OCI-LY7 (cell line): ENCODE measurements around the gene AMZ2. TPM values are rescaled to one million over a fixed set of nuclear protein-coding genes. Genes with fewer than 3 reads are reported as not detected.

ENCODE experiments used
- BruUV-seq: library from RNA; stranded (reverse); fragments of 400-500 nt; replicated peaks from 2 replicates; lab custom pipeline; 2021; lab: Mats Ljungman, UMichigan
- CTCF ChIA-PET: fragments of 300-600 bp; sonication (Branson Sonifier 250); formaldehyde crosslinking; loops from one replicate; lab custom pipeline; 2022; ENCODE audit warnings: antibody characterized with exemption; ENCODE audit not compliant: unreplicated experiment; lab: Charles Lee
- POLR2A ChIA-PET: fragments of 300-600 bp; sonication (Branson Sonifier 250); formaldehyde crosslinking; loops from one replicate; lab custom pipeline; 2022; ENCODE audit warnings: antibody characterized with exemption; lab: Charles Lee
- DNase-seq: peaks from one replicate; pipeline ENCODE4 v3.0.0-alpha.2; 2015; ENCODE audit warnings: low spot score
- H2AFZ ChIP-seq: fragments of 200-600 bp; sonication (generic), shearing (Covaris generic); 2 replicates; pipeline ENCODE4 v1.6.1; 2014; ENCODE audit warnings: mild to moderate bottlenecking, antibody characterized with exemption, low read length, moderate library complexity
- H3K27ac ChIP-seq: fragments of 200-600 bp; sonication (generic); 2 replicates; pipeline ENCODE4 v1.5.1; 2014; ENCODE audit warnings: mixed run types, low read depth, mild to moderate bottlenecking, moderate library complexity, low read length, inconsistent platforms; ENCODE audit not compliant: poor library complexity, severe bottlenecking
- H3K36me3 ChIP-seq: fragments of 200-600 bp; sonication (generic); 2 replicates; pipeline ENCODE4 v1.6.1; 2014; ENCODE audit warnings: mild to moderate bottlenecking, antibody characterized with exemption, low read length, moderate library complexity, mixed read lengths; ENCODE audit not compliant: insufficient read depth
- H3K4me1 ChIP-seq: fragments of 200-600 bp; sonication (generic); 2 replicates; pipeline ENCODE4 v1.5.1; 2014; ENCODE audit warnings: mild to moderate bottlenecking, low read length; ENCODE audit not compliant: insufficient read depth, poor library complexity, severe bottlenecking
- H3K4me2 ChIP-seq: fragments of 200-600 bp; sonication (generic); 2 replicates; pipeline ENCODE4 v1.6.1; 2014; ENCODE audit warnings: mild to moderate bottlenecking, low read length
- H3K4me3 ChIP-seq: fragments of 200-600 bp; sonication (generic); 2 replicates; pipeline ENCODE4 v1.5.1; 2014; ENCODE audit warnings: mild to moderate bottlenecking, low read depth, low read length; ENCODE audit not compliant: poor library complexity, severe bottlenecking
- H3K79me2 ChIP-seq: fragments of 200-600 bp; sonication (generic); 2 replicates; pipeline ENCODE4 v1.6.1; 2016; ENCODE audit warnings: low read depth, mild to moderate bottlenecking, low read length, moderate library complexity, mixed read lengths; ENCODE audit not compliant: insufficient read depth
- H3K9me2 ChIP-seq: fragments of 200-600 bp; sonication (generic); 2 replicates; pipeline ENCODE4 v1.6.1; 2016; ENCODE audit warnings: mild to moderate bottlenecking, low read length, mixed read lengths; ENCODE audit not compliant: insufficient read depth
- H3K9me3 ChIP-seq: fragments of 200-600 bp; sonication (generic); 2 replicates; pipeline ENCODE4 v1.6.1; 2014; ENCODE audit warnings: mild to moderate bottlenecking, mixed run types, low read length, mixed read lengths
- H4K20me1 ChIP-seq: fragments of 200-600 bp; sonication (generic); 2 replicates; pipeline ENCODE4 v1.6.1; 2014; ENCODE audit warnings: mild to moderate bottlenecking, antibody characterized with exemption, low read length, moderate library complexity, mixed read lengths; ENCODE audit not compliant: insufficient read depth
- CTCF ChIP-seq: fragments of 200-600 bp; sonication (generic); conservative IDR thresholded peaks from 2 replicates; pipeline ENCODE4 v1.5.1; 2014; ENCODE audit warnings: mild to moderate bottlenecking, antibody characterized with exemption, low read length, moderate library complexity, mixed read lengths
- EZH2phosphoT487 ChIP-seq: fragments of 200-600 bp; sonication (generic); IDR thresholded peaks from 2 replicates; pipeline ENCODE4 v1.6.1; 2018; ENCODE audit warnings: low read depth, borderline replicate concordance, mild to moderate bottlenecking, mixed run types, antibody characterized with exemption, low read length, moderate library complexity, mixed read lengths
- intact Hi-C: fragments of 100-400 bp; cut with micrococcal nuclease; formaldehyde crosslinking; loops from one replicate; pipeline ENCODE4 v1.10.0; 2022; ENCODE audit not compliant: unreplicated experiment
- total RNA-seq, 2 experiments: library from RNA; depleted of rRNA in 1 of 2; stranded (reverse); fragments of >200 nt in 1 of 2; shearing (Covaris generic) in 1 of 2; gene quantifications; 2 replicates each; pipeline ENCODE4 v1.2.3, GENCODE V29; 2014 to 2022

The AMZ2 gene
- total RNA-seq, 2 experiments from 2014 or later, result 117 to 248 TPM

GRCh38 chr17:68288375-68288774, 40.5 kb downstream of the AMZ2 start:
- no peaks in the 10 kb centered on the region for H3K9me3 ChIP-seq
- intact Hi-C loops, result no loop called here
- TF ChIP-seq CTCF (no peak), EZH2phosphoT487 (no peak)
- H3K4me1 ChIP-seq, result peaks cover 62% of the 10 kb centered on the region
- peak overlapping the region; percentile 85 for H3K4me3 ChIP-seq
- DNase-seq, result peak; percentile 93
- peaks cover 39% of the 10 kb centered on the region; the same call in 1 of the 2 replicates for H3K79me2 ChIP-seq
- no TSS peak for BruUV-seq
- ChIA-PET POLR2A (interaction anchor here (0.7 to 9.1 kb wide), 21 partner anchors 10 to 251 kb away, joined by 3 to 67 read pairs (median 5); partner anchors contain the start of gene WIPI1), CTCF (interaction anchor here (0.9 to 2.3 kb wide), 2 partner anchors 106 to 111 kb away, joined by 4 to 6 read pairs; no protein-coding TSS in a partner anchor)
- H3K36me3 ChIP-seq, result peaks cover 15% of the 10 kb centered on the region; the same call in 1 of the 2 replicates
- peak overlapping the region; percentile 77 for H3K4me2 ChIP-seq
- no peaks in the 10 kb centered on the region for H4K20me1 ChIP-seq
- H2AFZ ChIP-seq, result peak overlapping the region; percentile 21; the same call in 1 of the 2 replicates
- no peaks in the 10 kb centered on the region for H3K9me2 ChIP-seq
- peak overlapping the region; percentile 94 for H3K27ac ChIP-seq

- H3K4me1 ChIP-seq, result peaks cover 65% of the 10 kb centered on the region
- peaks cover 15% of the 10 kb centered on the region; the same call in 1 of the 2 replicates for H3K36me3 ChIP-seq
- peak overlapping the region; percentile 21; the same call in 1 of the 2 replicates for H2AFZ ChIP-seq
- TF ChIP-seq EZH2phosphoT487 (no peak), CTCF (peak; percentile 66)
- peak; percentile 78 for DNase-seq
- ChIA-PET POLR2A (interaction anchor here (0.7 to 9.1 kb wide), 20 partner anchors 11 to 251 kb away, joined by 3 to 67 read pairs (median 4); partner anchors contain the start of gene WIPI1), CTCF (interaction anchor here (0.9 to 2.3 kb wide), 3 partner anchors 83 to 110 kb away, joined by 4 to 6 read pairs (median 4); no protein-coding TSS in a partner anchor)
- no peaks in the 10 kb centered on the region for H3K9me3 ChIP-seq
- TSS peak; percentile 76 for BruUV-seq
- peak overlapping the region; percentile 77 for H3K4me2 ChIP-seq
- peak overlapping the region; percentile 94 for H3K27ac ChIP-seq
- H3K79me2 ChIP-seq, result peaks cover 43% of the 10 kb centered on the region; the same call in 1 of the 2 replicates
- no peaks in the 10 kb centered on the region for H3K9me2 ChIP-seq
- intact Hi-C loops, result no loop called here
- no peaks in the 10 kb centered on the region for H4K20me1 ChIP-seq
- H3K4me3 ChIP-seq, result peak overlapping the region; percentile 85
These were observed 41.0 kb downstream of the AMZ2 start for GRCh38 chr17:68288804-68289203.

GRCh38 chr17:68289473-68289872, 41.6 kb downstream of the AMZ2 start:
- H4K20me1 ChIP-seq, result no peaks in the 10 kb centered on the region
- peak overlapping the region; percentile 94 for H3K27ac ChIP-seq
- H3K4me2 ChIP-seq, result peak overlapping the region; percentile 77
- H3K36me3 ChIP-seq, result peaks cover 15% of the 10 kb centered on the region; the same call in 1 of the 2 replicates
- ChIA-PET CTCF (interaction anchor here (0.9 to 2.3 kb wide), 4 partner anchors 25 to 109 kb away, joined by 4 to 6 read pairs (median 4); no protein-coding TSS in a partner anchor), POLR2A (interaction anchor here (0.5 to 9.1 kb wide), 20 partner anchors 11 to 472 kb away, joined by 3 to 67 read pairs (median 4); partner anchors contain the start of gene WIPI1)
- H3K9me2 ChIP-seq, result no peaks in the 10 kb centered on the region
- H3K9me3 ChIP-seq, result no peaks in the 10 kb centered on the region
- intact Hi-C loops, result no loop called here
- H3K4me3 ChIP-seq, result peak overlapping the region; percentile 85
- DNase-seq, result peak; percentile 46
- peaks cover 65% of the 10 kb centered on the region for H3K4me1 ChIP-seq
- TF ChIP-seq EZH2phosphoT487 (no peak), CTCF (no peak)
- H2AFZ ChIP-seq, result no peak overlapping the region
- BruUV-seq, result no TSS peak
- peaks cover 41% of the 10 kb centered on the region; the same call in 1 of the 2 replicates for H3K79me2 ChIP-seq
